GM19455 (cell line): ENCODE results near the gene SH3RF2.

Source experiments
- ATAC-seq: cut with Tn5 transposase; IDR thresholded peaks from one replicate; pipeline ENCODE4 v1.9.1; 2021; ENCODE audit not compliant: unreplicated experiment

The SH3RF2 gene

DNA sequence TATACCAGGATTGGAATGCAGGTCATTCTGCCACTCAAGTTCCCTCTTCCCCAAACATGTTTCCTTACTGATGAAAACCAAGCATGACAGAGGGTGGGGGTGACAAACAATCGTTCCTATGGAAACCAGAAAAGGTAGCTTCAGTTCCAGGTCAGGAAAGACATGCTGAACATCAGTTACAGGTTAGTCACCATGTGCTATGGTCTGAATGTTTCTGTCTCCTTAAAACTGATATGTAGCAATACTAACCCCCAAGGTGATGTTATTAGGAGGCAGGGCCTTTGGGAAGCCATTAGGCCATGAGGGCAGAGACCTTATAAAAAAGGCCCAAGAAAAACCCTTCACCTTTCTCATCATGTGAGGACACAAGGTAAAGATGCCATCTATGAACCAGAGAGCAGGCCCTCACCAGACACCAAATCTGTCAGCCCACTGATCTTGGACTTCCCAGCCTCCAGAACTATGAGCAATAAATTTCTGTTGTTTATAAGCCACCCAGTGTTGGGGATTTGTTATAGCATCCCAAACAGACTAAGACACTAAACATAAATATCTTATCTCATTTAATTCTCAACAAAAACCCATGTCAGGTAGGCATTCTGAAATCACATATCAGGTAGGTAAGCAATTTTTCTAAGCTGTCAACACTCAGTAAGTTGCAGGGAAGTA lies 15.7 kb upstream of the SH3RF2 start:
- no peak for ATAC-seq

DNA sequence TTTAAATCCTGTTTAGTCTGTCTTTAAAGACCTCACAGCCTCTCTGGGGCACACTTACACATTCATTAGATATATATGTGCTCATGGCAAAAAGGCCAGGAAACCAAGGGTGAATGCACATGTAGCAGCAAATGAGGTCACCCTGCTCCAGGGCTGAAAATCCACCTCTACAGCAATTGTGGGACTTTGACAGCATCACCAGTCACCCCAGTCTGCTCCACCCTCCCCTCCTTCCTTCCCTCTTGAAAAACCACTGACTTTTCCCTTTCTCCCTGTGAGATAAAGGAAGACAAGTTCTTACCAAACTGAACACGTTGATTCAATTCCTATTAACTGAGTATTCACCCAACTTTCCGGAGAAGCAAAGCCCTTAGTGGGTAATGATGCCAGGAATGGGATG lies 15.2 kb upstream of the SH3RF2 start:
- no peak for ATAC-seq

DNA sequence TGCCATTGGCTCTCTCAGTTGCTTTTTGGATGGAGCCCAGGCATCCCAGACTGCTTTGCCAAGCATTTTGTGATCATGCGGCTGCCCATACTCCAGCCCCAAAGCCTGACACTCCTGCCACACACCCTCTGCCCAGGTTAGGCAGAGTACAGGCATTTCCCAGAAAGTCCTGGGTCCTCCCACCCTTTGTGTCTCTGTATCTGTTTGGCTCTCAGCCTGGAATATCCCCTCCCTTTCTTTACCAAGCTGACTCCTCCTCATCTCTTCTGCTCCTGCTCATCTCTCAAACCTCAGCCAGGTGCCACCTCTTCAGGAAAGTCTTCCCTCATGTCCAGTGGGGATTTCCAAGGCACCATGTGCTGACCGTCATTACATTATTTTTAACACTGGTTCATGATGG lies 14.3 kb upstream of the SH3RF2 start:
- no peak for ATAC-seq

DNA sequence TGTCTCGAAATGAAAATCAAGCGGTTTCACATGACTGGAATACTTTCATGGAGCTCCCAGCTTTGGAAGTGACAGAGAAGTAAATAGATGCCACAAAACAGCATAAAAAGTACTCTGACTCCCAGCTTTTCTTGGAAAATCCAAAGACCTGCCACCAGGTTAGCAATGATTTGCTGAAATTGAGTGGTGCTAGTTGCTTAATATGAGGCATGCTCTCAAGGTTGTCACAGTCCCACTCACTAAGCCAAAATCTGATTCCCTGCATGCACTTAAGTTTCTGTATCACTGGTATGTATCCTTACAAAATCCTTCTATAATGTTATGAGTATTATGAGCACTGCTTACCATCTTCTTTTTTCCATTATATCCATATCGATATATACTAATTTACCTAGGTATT lies 13.0 kb upstream of the SH3RF2 start:
- no peak for ATAC-seq

DNA sequence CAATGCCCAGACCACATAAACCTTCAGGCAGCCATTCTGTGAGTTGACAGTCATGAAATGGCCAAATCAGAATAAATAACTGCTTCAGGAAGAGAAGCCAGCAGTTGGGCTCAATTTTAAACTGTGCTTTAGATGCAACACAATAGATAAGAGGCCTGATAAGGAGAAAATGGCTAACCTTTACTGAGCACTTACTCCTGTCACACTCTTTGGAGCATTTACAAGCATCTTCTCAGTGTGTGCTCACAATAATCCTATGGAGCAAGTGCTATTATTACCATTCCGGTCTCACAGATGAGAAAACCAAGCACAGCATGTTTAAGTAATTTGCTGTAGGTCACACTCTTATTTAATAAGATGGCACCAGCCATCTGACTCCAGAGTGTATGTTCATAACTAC lies 11.5 kb upstream of the SH3RF2 start:
- ATAC-seq, result no peak

DNA sequence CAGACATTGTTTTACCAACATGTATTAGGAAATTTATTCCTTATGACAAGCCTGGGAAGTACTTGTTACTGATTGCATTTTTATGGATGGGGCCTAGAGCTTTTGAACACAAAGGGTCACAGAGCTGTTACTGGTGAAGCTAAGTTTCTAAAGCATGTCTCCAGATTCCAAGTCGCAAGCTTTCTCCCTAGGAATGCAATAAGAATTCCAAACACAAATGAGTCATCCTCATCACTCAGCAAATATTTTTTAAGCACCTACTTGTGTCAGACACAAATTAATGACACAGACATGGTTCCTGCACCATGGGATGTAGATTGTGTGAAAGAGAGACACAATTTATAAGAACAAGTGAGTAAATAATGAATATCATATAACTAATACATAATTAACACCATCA lies 11.0 kb upstream of the SH3RF2 start:
- ATAC-seq, result no peak

DNA sequence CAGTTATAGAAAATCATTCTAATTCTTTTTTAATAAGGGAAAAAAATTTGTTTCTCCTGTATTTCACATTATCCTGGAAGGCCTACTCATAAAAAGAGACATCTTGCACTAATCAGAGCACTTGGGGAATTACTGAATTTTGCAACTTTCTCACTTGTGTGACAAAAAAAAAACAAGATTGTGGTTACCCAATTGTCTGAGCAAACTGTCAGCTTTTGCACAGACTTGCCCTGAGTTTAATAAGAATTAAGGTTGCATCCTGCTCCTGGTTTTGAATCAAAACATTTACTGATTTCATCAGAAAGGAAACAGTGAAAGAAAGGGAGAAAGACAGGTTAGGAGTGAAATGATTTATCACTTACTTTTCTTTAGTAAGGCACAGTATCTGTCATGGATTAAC lies 10.6 kb upstream of the SH3RF2 start:
- no peak for ATAC-seq

DNA sequence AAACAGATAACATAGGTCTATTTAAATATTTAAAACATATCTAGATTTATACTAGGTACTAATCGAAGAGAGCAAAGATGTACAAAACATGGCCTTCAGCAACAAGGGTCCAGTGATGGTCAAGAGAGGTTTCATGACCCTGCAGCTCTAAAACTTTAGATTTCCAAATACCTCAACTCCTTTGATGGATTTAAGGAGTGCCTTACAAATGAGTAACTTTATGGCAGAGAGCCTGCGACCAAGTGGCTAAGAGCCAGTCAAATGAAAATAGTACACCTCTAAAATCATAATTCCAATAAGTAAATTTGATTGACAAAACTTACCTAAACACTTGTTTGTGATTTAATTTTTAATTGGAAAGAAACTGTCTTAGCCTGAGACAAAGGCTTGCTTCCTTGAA lies 4.7 kb upstream of the SH3RF2 start:
- no peak for ATAC-seq

DNA sequence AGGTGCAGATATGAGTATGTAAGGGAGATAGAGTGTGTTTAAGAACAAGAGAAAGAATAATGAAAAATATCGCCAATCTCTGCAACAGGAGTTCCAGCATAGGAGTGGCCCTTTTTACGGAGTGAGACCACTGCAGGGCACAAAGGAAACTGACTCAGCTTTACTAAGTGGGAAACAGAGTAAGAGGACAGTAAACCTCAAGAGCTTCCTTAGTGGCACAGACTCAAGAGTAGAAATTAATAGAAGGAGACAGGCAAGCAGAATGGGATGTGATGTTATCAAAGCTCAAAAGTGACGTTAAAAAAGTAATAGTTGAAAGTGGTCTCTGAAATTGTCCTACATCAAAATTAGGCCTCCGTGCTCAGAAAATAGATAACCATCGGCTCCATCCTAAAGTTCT lies 2.1 kb upstream of the SH3RF2 start:
- ATAC-seq, result no peak

DNA sequence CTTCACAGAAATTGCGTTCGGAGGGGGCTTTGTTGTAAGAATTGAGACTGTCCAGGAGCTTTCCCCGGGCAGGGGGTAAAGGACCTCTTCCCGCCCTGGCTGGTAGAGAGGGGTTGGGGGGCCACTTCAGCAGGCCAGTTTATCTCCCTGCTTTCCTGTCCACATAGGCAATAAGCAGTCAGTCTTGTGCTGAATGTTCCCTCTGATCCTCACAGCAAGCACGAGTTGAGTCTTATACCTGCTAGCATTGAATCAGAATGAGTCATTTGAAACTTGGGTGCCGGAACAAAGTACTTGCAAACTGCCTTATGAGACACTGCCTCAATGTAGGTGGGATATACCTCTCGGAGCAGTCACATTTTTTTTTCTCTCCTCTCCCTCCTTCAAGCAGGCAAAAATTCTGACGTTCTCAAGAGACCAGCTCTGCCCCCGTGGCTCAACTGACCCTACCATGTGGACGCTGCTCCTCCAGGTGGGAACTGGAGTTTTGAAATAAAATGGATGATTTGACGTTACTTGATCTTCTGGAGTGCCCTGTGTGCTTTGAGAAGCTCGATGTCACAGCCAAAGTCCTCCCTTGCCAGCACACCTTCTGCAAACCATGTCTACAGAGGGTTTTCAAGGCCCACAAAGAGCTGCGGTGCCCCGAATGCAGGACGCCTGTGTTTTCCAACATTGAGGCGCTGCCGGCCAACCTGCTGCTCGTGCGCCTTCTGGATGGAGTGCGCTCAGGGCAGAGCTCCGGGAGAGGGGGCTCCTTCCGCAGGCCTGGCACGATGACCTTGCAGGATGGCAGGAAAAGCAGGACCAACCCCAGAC lies 1.3 kb downstream of the SH3RF2 start:
- no peak for ATAC-seq

DNA sequence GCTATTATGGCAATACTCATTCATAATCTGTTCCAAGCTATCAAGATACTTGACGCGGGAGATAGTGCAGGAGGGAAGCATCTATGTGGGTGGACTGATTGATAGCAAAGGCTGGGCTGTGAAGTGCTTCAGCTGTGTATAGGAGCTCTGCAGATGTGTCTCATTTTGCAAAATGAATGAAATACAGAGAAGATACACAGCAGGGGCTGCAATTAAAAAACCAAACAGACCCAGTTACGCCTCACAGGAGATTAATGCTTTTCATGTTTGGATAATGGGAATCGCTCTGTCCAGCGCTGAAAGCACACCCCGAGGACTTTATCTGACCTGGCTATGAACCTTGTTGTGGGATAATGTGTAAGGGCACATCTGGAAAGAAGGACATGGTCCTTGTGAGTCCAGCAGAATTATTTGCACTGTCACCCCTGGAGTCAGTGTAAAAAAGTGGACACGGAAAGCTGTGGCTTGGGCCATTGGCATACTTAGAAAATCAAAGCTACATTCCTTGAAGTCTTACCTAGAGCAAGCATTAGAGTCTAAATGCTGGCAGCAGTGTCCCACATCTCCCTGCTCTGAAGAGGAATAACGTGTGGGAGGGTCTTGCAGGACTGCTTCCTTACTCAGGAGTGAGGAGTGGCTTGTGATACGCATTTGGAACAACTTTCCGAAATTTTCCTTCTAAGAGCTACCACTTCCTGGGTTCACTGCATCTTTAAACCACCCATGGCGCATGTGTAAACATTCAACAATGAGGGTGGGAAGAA lies 2.6 kb downstream of the SH3RF2 start:
- ATAC-seq, result no peak

DNA sequence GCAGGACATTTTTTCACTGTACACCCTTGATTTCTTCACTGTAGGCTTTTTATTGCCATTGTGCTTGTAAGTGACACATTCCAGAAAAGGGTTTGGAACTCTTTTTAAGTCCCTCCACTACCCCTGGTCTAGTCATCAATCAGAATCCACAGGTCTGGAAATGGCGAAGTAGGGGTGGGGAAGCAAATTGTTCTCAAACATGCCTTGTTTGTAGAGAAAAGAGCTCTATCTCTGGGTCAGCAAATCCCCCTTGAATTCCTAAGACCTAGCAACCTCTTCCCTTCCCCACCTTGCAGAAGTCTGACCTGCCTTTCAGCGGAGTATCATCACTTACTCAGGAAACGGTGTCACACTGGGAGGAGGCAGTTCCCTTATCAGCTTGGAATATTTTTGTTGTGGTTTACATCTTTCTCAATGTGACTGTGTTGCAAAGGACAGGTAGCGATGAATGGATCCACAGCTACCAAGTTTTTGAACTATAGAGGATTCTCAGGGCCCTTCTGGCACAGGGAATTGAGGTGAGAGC lies 3.2 kb downstream of the SH3RF2 start:
- ATAC-seq, result no peak

DNA sequence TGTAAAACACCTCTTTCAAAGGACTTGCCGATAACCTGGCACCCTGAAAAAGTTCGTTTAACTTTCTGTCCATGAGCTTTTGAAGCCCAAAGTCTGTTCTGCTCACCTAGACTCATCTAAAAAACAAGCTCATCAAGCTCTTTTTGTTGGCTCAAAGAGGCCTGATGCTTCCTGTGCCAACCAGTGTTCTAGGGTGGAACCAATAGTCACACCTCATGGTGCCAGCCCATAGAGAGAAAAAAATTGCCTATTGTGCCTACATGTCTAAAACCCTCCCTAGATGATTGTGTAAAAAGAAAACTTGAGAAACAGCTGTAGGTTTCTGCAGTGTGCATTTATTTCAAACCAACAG lies 4.7 kb downstream of the SH3RF2 start:
- no peak for ATAC-seq

DNA sequence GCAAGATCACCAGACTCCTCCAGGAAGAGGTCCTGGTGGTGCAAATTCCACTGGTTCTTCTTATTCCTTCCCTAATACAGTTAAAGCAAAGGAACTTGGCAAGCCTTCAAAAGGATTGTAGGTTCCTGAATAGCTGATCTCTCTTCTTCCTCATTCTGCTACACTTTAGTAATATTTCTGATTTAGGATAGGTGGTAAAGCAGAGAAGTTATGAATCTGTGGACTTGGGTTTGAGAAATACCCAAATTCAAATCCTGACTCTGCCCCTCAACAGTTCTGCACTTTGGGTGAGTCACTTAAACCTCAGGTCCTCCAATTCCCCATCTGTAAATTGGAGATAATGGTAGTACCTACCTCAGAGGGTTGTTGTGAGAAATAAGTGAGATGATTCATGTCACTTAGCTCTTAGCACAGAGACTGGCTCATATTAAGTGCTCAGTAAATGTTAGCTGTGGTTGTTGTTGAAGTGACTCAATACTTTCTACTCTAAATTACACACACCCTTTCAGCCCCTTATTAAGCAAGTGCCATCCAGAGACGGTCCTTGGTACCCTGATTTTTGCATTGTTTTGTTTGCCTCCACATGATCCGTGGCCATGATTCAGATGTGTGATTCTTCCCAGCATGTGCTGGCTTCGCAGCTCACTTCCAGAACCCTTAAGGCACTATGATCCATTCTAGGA lies 5.2 kb downstream of the SH3RF2 start:
- no peak for ATAC-seq

DNA sequence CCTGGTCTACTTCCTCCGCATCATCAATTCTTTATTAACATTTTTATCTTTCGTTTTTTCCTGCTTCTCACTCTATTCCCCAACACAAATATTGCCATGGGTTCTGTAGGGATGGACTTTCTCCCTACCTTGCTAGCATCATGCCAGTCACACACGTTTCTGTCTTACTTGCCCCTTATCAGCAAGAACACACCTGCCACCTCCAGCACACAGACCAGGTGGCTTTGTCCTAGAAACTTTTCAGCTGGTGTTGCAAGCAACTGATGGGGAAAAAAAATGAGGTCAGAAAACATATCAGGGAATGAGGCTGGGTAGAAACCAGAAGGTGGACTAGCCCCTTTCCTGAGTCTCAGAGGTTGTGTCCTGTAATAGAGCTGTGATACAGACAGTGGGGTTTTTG lies 5.8 kb downstream of the SH3RF2 start:
- no peak for ATAC-seq

DNA sequence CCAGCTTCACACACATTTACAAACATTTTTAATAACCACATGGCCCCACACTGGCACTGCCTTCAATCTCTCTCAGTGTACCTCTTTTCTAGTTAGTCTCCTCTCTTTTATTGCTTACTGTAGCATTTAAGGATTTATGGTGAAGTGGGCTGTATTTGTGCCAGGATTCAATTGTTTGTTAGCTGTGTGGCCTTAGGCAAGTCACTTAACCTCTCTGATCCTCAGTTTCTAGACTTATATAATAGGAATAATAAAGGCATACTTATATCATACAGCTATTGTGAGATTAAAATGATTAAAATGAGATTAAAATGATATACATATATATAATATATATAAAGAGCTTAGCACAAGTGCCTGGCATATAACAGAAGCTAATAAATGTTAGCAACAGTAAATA lies 6.4 kb downstream of the SH3RF2 start:
- no peak for ATAC-seq

DNA sequence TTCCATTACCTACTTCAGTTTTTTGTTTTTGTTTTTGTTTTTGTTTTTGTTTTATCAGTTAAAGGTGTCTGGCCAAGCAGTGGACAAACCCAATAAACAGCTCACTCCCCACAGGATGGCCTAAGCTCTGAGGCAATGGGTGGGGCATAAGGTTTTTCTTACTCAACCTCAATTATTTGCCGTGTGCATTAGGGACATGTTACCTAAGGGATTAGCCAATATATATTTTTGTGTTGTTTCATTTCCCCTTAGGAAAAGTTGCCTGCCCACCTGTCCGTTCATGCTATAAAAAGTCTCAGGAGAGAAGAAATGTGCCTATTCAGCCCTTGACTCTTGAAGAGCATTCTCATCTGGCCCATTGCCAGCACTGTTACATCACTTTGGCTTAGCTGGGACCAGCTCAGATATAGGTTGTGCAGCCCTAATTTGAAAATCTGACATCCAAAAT lies 7.3 kb downstream of the SH3RF2 start:
- ATAC-seq, result no peak

DNA sequence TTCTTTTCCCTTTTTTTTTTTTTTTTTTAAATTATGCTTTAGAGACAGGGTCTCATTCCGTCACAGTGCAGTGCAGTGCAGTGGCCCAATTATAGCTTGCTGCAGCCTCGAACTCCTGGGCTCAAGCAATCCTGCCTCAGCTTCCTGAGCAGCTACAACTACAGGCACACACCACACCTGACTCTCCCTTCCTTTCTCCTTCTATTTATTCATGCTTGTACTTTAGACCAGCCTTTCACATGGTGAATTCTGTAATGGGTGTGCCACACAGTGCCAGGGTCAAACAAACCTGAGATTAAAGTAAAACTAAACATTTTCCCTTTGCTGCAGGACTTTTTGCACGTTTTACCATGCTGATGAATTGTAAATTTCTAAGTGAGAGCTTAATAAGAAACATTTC lies 8.0 kb downstream of the SH3RF2 start:
- ATAC-seq, result no peak

DNA sequence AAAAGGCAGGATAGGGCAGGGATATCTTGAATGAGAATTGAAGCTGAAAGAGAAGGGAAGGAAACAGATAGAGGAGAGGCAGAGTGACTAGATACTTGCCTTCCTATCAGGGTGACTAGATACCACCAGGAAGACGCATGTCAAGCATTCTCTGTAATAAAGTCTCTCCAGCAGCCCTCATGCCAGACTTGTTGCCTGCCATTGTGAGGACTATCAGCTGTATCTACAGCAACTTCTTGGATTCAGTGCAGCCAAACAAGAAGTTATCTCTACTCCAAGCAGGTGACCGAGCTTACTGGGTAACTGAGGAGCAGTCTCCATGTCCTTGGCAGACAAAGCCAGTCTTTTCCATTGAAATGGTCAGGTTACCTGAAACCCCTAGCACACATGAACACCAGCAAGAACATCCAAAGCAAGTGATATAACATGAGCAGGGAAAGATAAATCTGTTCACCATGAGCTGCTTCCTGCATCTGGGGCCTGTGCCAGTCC lies 9.3 kb downstream of the SH3RF2 start:
- ATAC-seq, result no peak

DNA sequence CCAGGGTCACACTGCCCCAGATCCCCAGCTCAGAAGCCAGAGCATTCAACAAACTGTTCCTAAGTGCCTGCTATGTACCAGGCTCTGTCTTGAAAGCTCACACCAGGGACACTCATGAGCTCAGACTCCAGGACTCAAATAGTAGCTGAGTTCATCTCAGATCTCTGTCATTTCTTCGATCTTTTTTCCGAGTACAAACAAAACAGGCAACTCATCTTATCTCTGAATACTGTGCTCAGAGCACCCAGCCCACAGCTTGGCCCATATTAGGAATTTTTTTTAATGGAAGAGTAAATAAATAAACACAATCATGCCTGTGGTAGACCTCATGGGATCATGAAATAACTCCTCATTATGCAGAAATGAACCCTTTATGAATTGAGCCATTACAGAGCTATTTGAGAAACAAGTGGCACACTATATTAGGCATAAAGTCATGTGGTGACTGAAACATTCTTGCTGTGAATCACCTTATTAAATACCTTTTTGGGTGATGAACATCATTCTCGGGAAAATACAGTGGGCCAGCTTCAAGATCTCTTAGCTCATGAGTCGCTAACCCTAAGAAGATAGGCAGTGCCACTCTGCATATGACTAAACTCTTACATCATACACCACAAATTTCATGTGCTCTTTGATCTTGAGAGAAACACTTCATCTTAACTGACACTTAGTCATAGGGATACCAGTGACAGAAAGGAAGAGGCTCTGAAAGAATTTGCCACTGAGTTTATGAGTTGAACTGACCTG lies 9.9 kb downstream of the SH3RF2 start:
- peak; percentile 63 for ATAC-seq
